Lower lobe of right lung (tissue), 2 donors: ENCODE measurements around the gene SLC16A5. TPM values are rescaled to one million over a fixed set of nuclear protein-coding genes. Genes with fewer than 3 reads are reported as not detected.
A peak's percentile ranks its signal among the peaks of the same experiment; 100 is the strongest.

Source experiments
- ATAC-seq, 2 donors: fragments of 200-7000 bp; cut with Tn5 transposase; one replicate each; pipeline ENCODE4 v1.9.1; 2020 to 2022; ENCODE audit warnings: mild to moderate bottlenecking in 2 of 2, moderate library complexity in 2 of 2
- DNase-seq: peaks from one replicate; pipeline ENCODE4 v3.0.0-alpha.2; 2020
- H3K27ac ChIP-seq: fragments of 200-600 bp; one replicate; pipeline ENCODE4 v1.8.0; 2022
- H3K27me3 ChIP-seq: fragments of 200-600 bp; one replicate; pipeline ENCODE4 v1.8.0; 2022; ENCODE audit warnings: low read depth
- H3K36me3 ChIP-seq: fragments of 200-600 bp; one replicate; pipeline ENCODE4 v1.8.0; 2022; ENCODE audit warnings: mild to moderate bottlenecking
- H3K4me1 ChIP-seq: fragments of 200-600 bp; one replicate; pipeline ENCODE4 v1.8.0; 2022
- H3K4me3 ChIP-seq: fragments of 200-600 bp; one replicate; pipeline ENCODE4 v1.8.0; 2022; ENCODE audit warnings: mild to moderate bottlenecking
- H3K9me3 ChIP-seq: fragments of 200-600 bp; one replicate; pipeline ENCODE4 v1.8.0; 2022
- intact Hi-C: fragments of 100-400 bp; cut with DNase I; formaldehyde crosslinking; loops from one replicate; pipeline ENCODE4 v1.11.0; 2022
- total RNA-seq: library from RNA; stranded (reverse); fragmentation: NEBNext Ultra II Directional; extraction: Animal tissue kit (Norgen Biotek cat#: 25700); gene quantifications from one replicate; pipeline ENCODE4 v1.2.1, GENCODE V29; 2021
- TF ChIP-seq, protein P1 (sequence below): fragments of 200-600 bp; IDR thresholded peaks from one replicate; pipeline ENCODE4 v1.8.0; 2022; ENCODE audit warnings: antibody characterized with exemption, mild to moderate bottlenecking
- donor health status: DM: no; HTN: yes; CAD: no; lungs with severe emphysema.

The SLC16A5 gene
- total RNA-seq, 1 donor from 2014 or later, result 32.3 TPM

DNA sequence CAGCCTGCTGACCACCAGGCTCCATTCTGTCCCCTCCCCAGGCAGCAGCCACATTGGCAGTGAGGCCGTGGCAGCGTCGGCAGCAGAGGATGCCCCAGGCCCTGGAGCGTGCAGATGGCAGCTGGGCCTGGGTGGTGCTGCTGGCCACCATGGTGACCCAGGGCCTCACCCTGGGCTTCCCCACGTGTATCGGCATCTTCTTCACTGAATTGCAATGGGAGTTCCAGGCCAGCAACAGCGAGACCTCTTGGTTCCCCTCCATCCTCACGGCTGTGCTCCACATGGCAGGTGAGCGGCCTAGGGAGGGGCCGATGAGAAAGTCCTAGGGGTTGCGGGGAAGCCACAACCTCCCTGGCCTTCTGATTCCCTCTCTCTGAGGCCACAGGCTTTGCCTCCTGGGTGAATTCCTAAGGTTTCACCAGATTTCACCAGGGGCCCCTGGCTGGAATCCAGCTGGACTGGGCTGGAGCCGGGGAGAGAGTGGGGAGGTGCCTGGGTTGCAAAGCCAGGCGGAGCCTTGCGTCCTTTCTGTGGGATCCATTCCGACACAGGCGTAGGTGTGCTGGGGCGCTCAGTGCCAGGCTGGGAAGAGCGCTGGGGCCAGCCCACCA, 5.9 kb downstream of the SLC16A5 start:
- TF ChIP-seq, protein P1, sequence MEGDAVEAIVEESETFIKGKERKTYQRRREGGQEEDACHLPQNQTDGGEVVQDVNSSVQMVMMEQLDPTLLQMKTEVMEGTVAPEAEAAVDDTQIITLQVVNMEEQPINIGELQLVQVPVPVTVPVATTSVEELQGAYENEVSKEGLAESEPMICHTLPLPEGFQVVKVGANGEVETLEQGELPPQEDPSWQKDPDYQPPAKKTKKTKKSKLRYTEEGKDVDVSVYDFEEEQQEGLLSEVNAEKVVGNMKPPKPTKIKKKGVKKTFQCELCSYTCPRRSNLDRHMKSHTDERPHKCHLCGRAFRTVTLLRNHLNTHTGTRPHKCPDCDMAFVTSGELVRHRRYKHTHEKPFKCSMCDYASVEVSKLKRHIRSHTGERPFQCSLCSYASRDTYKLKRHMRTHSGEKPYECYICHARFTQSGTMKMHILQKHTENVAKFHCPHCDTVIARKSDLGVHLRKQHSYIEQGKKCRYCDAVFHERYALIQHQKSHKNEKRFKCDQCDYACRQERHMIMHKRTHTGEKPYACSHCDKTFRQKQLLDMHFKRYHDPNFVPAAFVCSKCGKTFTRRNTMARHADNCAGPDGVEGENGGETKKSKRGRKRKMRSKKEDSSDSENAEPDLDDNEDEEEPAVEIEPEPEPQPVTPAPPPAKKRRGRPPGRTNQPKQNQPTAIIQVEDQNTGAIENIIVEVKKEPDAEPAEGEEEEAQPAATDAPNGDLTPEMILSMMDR, result no peak
- Histone ChIP-seq H3K4me3 (no peak overlapping the region), H3K4me1 (peaks cover 73% of the 10 kb centered on the region), H3K36me3 (peaks cover 16% of the 10 kb centered on the region), H3K9me3 (no peaks in the 10 kb centered on the region), H3K27ac (peak overlapping the region; percentile 76), H3K27me3 (no peaks in the 10 kb centered on the region)
- intact Hi-C loops, result no loop called here
- ATAC-seq, result no peak
- peak; percentile 59 for DNase-seq

DNA sequence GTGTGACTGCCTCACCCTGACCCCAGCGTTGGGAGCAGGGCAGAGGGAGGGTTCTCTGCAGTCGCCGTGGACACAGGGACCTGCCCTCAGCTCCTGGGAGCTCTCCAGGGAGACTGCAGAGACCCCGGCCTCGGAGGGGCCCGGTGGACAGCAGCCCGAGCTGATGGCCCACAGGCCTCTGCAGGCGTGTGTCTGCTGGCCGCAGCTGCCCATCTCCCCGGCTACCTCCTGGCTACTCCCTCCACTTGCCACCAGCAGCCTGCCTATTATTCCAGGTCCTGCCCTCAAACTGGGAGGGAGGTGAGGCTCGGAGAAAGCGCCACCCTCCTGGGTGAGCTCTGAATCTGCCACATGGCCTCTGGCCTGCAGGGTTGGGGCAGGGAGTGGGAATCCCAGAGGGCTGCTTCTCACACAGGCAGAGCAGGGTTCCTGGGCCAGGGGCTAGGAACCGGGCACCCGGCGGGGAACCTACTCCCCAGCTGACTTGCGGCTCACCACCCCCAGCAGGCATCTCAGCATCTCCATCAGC, 7.2 kb downstream of the SLC16A5 start:
- Histone ChIP-seq H3K9me3 (no peaks in the 10 kb centered on the region), H3K4me3 (no peak overlapping the region), H3K27me3 (no peaks in the 10 kb centered on the region), H3K27ac (peak overlapping the region; percentile 77), H3K36me3 (peaks cover 29% of the 10 kb centered on the region), H3K4me1 (peaks cover 60% of the 10 kb centered on the region)
- intact Hi-C loops, result no loop called here
- TF ChIP-seq, protein P1, result no peak
- ATAC-seq (no peak), DNase-seq (no peak)

DNA sequence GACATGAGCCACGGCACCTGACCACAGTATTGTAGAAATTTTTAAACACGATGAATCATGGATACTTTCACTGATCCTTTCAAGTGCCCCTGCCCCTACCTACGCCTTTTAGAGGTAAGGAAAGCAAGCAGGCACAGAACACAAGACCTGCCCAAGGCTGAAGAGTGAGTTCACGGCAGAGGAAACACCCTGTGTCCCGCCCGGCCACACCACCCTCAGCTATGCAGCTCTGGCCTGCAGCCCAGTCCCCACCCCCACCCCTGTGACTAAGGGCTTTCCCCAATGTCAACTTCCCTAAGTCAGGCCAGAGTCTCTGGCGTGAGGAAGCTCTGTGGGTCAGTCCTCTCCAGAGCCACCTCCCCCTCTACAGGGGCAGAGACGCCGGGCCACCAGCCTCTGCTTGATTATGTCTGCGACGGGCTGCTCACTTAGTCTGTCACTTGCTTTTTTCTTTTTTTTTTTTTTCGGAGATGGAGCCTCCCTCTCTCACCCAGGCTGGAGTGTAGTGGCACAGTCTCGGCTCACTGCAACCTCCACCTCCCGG, 8.4 kb downstream of the SLC16A5 start:
- TF ChIP-seq, protein P1, result no peak
- ATAC-seq, result peak; percentile 94
- Histone ChIP-seq H3K36me3 (peaks cover 38% of the 10 kb centered on the region), H3K27me3 (no peaks in the 10 kb centered on the region), H3K9me3 (no peaks in the 10 kb centered on the region), H3K4me3 (no peak overlapping the region), H3K4me1 (peaks cover 48% of the 10 kb centered on the region), H3K27ac (peak overlapping the region; percentile 77)
- peak; percentile 92 for DNase-seq
- intact Hi-C loops, result no loop called here

DNA sequence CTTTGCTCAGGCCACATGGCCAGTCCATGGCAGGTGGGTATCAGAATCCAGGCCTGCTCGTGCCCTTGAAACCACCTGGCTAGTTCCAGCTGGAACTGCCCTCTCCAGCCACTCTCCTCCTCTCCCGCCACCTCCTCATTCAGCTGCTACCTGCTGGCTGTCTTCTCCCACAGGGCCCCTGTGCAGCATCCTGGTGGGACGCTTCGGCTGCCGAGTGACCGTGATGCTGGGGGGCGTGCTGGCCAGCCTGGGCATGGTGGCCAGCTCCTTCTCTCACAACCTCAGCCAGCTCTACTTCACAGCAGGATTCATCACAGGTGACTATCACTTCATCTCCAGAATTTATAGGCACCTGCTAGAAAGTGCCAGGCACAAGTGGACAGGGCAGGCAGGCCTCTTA, 10.1 kb downstream of the SLC16A5 start:
- Histone ChIP-seq H3K36me3 (peaks cover 38% of the 10 kb centered on the region), H3K27ac (no peak overlapping the region), H3K4me1 (peaks cover 32% of the 10 kb centered on the region), H3K27me3 (no peaks in the 10 kb centered on the region), H3K4me3 (no peak overlapping the region), H3K9me3 (no peaks in the 10 kb centered on the region)
- DNase-seq (no peak), ATAC-seq (no peak)
- TF ChIP-seq, protein P1, result no peak
- intact Hi-C loops, result no loop called here

DNA sequence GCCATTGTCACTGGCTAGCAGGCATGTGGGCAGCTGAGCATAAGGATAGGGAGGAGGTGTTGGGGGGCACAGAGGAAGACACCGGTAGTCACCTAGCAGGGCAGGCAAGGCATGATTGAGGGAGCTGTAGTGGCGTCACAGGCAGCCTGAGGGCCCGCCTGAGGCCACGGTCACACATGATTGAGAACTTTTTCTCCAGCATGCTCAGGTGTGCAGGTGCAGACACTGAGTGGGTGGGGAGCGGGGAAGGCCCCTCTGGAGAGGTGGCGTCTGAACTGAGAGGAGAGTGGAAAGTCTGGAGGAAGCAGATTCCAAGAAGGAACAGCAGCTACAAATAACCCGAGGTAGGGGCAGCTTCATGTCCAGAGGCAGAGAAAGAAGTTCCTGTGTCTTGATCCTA, 11.1 kb downstream of the SLC16A5 start:
- peaks cover 25% of the 10 kb centered on the region for H3K4me1 ChIP-seq

More for the DNA sequence above, 11.1 kb downstream of the SLC16A5 start:
- DNase-seq (no peak), ATAC-seq (no peak)
- Histone ChIP-seq H3K9me3 (no peaks in the 10 kb centered on the region), H3K36me3 (peaks cover 40% of the 10 kb centered on the region), H3K27me3 (no peaks in the 10 kb centered on the region), H3K27ac (no peak overlapping the region), H3K4me3 (no peak overlapping the region)
- TF ChIP-seq, protein P1, result no peak
- intact Hi-C loops, result no loop called here
